GM13976 (cell line): ENCODE data around the gene COX10.

Experiments used
- DNase-seq: peaks from one replicate; pipeline ENCODE4 v3.0.0; 2012; ENCODE audit warnings: low spot score
- CTCF ChIP-seq: IDR thresholded peaks from 2 replicates; pipeline ENCODE4 v1.5.1; 2012; ENCODE audit warnings: borderline replicate concordance, mild to moderate bottlenecking; ENCODE audit not compliant: insufficient read depth; ENCODE audit errors: extremely low read depth, missing control alignments, control extremely low read depth
- in situ Hi-C: fragments of 300-500 bp; cut with MboI; formaldehyde crosslinking; loops from one replicate; pipeline ENCODE4 v1.12.0; 2022; ENCODE audit warnings: low sequenced_read_pairs, mixed read lengths, inconsistent platforms; ENCODE audit not compliant: unreplicated experiment

Gene COX10

GRCh38 chr17:14144508-14144907 is 75.2 kb downstream of the COX10 start:
- in situ Hi-C loops: no loop called here
- no peak for DNase-seq
- no peak for TF ChIP-seq CTCF

- TF ChIP-seq CTCF: no peak
- in situ Hi-C loops: no loop called here
- DNase-seq: no peak
Observed at GRCh38 chr17:14149751-14150150, 80.4 kb downstream of the COX10 start.

GRCh38 chr17:14150619-14151018 is 81.3 kb downstream of the COX10 start:
- no peak for DNase-seq
- no peak for TF ChIP-seq CTCF
- in situ Hi-C loops: no loop called here

GRCh38 chr17:14152721-14153120 is 83.4 kb downstream of the COX10 start:
- in situ Hi-C loops: no loop called here
- TF ChIP-seq CTCF: no peak
- DNase-seq: no peak

GRCh38 chr17:14153374-14153773 is 84.1 kb downstream of the COX10 start:
- DNase-seq: no peak
- in situ Hi-C loops: no loop called here
- no peak for TF ChIP-seq CTCF

- DNase-seq: no peak
- in situ Hi-C loops: no loop called here
- TF ChIP-seq CTCF: no peak
Observed at GRCh38 chr17:14156689-14157088, 87.4 kb downstream of the COX10 start.

- no peak for DNase-seq
- no peak for TF ChIP-seq CTCF
- in situ Hi-C loops: no loop called here
Observed at GRCh38 chr17:14157822-14158221, 88.5 kb downstream of the COX10 start.
